Astrocyte (in vitro differentiated cells and primary cell): Measurements from ENCODE around the gene LRRC36.

Source experiments
- EZH2 ChIP-seq: IDR thresholded peaks from 2 replicates; pipeline ENCODE4 v1.6.1; 2012; ENCODE audit warnings: mild to moderate bottlenecking, low read length, inconsistent platforms; ENCODE audit not compliant: insufficient read depth
- TF ChIP-seq, protein P1 (sequence below): IDR thresholded peaks from 2 replicates; pipeline ENCODE4 v1.5.1; 2011; ENCODE audit warnings: low read depth, mild to moderate bottlenecking, inconsistent platforms, low read length, moderate library complexity; ENCODE audit not compliant: insufficient read depth

GRCh38 chr16:67291461-67291860, 35.2 kb upstream of the LRRC36 start:
- TF ChIP-seq, protein P1, sequence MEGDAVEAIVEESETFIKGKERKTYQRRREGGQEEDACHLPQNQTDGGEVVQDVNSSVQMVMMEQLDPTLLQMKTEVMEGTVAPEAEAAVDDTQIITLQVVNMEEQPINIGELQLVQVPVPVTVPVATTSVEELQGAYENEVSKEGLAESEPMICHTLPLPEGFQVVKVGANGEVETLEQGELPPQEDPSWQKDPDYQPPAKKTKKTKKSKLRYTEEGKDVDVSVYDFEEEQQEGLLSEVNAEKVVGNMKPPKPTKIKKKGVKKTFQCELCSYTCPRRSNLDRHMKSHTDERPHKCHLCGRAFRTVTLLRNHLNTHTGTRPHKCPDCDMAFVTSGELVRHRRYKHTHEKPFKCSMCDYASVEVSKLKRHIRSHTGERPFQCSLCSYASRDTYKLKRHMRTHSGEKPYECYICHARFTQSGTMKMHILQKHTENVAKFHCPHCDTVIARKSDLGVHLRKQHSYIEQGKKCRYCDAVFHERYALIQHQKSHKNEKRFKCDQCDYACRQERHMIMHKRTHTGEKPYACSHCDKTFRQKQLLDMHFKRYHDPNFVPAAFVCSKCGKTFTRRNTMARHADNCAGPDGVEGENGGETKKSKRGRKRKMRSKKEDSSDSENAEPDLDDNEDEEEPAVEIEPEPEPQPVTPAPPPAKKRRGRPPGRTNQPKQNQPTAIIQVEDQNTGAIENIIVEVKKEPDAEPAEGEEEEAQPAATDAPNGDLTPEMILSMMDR: no peak
- no peak for TF ChIP-seq EZH2
